DMS79 treated with DMSO at 0.1 percent for 48 hours (cell line): Measurements from ENCODE around the gene MRPL36.

Source experiments
- DNase-seq: peaks from one replicate; lab custom pipeline; 2025; lab: John Stamatoyannopoulos, UW

Gene MRPL36

GRCh38 chr5:1749346-1750124 is 50.1 kb downstream of the MRPL36 start:
- DNase-seq = no peak

GRCh38 chr5:1748845-1749244 is 50.8 kb downstream of the MRPL36 start:
- DNase-seq = no peak
